OCI-LY1 (cell line): ENCODE measurements around the gene SMARCD2.
"Not testable (repeated sequence)": the region's sequence is repeated elsewhere in the genome, so short reads cannot be mapped to it uniquely, and the experiment has no call there.

Experiments used
- EZH2 ChIP-seq: fragments of 200-600 bp; sonication (generic), shearing (Covaris generic); IDR thresholded peaks from 2 replicates; pipeline ENCODE4 v1.8.0; 2017; ENCODE audit warnings: borderline replicate concordance, mixed run types, mild to moderate bottlenecking, antibody characterized with exemption, low read length, moderate library complexity, mixed read lengths
- TF ChIP-seq, protein P1 (sequence below): fragments of 200-600 bp; sonication (generic), shearing (Covaris generic); IDR thresholded peaks from 2 replicates; pipeline ENCODE4 v1.5.1; 2017; ENCODE audit warnings: mild to moderate bottlenecking, antibody characterized with exemption, low read length, moderate library complexity, mixed read lengths

DNA sequence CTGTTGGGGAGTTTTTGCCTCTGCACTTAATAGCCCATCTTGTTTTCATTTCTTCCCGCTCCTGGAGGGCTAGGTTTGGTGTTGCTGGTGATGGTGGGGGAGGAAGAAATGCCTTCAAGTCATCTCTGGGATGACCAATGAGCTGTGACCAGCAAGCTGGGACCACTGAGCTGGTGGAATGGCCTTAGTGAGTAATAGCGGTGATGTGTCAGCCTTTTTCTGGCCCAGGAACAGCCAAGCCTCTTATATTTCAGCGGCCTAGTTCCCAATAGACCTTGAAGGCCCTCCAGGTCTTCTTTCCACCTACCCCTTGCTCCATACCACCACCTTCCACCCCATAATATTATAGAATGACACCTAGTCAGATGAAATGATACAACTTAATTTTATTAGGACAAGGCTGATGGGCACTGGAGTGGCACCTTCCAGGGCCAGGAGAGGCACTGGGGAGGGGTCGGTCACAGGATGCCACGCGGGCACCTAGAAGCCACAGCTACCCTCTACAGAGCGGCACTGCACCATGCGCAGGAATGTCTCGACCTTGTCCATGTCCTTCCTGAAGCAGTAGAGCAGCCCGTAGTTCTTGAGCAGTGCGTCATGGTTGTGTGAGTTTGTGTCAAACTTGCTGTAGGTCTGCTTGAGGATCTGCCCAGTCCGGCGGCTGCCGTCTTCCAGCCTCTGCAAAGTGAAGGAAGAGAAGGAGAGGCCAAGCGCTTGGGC is 29.3 kb upstream of the SMARCD2 start:
- TF ChIP-seq, protein P1, sequence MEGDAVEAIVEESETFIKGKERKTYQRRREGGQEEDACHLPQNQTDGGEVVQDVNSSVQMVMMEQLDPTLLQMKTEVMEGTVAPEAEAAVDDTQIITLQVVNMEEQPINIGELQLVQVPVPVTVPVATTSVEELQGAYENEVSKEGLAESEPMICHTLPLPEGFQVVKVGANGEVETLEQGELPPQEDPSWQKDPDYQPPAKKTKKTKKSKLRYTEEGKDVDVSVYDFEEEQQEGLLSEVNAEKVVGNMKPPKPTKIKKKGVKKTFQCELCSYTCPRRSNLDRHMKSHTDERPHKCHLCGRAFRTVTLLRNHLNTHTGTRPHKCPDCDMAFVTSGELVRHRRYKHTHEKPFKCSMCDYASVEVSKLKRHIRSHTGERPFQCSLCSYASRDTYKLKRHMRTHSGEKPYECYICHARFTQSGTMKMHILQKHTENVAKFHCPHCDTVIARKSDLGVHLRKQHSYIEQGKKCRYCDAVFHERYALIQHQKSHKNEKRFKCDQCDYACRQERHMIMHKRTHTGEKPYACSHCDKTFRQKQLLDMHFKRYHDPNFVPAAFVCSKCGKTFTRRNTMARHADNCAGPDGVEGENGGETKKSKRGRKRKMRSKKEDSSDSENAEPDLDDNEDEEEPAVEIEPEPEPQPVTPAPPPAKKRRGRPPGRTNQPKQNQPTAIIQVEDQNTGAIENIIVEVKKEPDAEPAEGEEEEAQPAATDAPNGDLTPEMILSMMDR: not testable (repeated sequence)
- TF ChIP-seq EZH2: not testable (repeated sequence)
